HG02571 (cell line): ENCODE data around the gene NOL4.
"Not testable (repeated sequence)": the region's sequence is repeated elsewhere in the genome, so short reads cannot be mapped to it uniquely, and the experiment has no call there.

Source experiments
- ATAC-seq: cut with Tn5 transposase; IDR thresholded peaks from one replicate; pipeline ENCODE4 v1.9.1; 2021; ENCODE audit warnings: mild to moderate bottlenecking, moderate library complexity; ENCODE audit not compliant: unreplicated experiment

Gene NOL4

GRCh38 chr18:34224423-34225217, at the start of gene NOL4:
NOL4 (minus strand) TSS chr18:34224913; CDS start chr18:34223253, 1,660 bp downstream.
- no peak for ATAC-seq

- not testable (repeated sequence) for ATAC-seq
Observed at GRCh38 chr18:34266029-34266428, 41.3 kb upstream of the NOL4 start.

GRCh38 chr18:34261865-34262780, 37.4 kb upstream of the NOL4 start:
- no peak for ATAC-seq

- ATAC-seq, result no peak
Observed at GRCh38 chr18:34258176-34258575, 33.5 kb upstream of the NOL4 start.

- no peak for ATAC-seq
Observed at GRCh38 chr18:34251919-34252318, 27.2 kb upstream of the NOL4 start.

- ATAC-seq, result no peak
Observed at GRCh38 chr18:34248727-34249126, 24.0 kb upstream of the NOL4 start.

- no peak for ATAC-seq
Observed at GRCh38 chr18:34242739-34243138, 18.0 kb upstream of the NOL4 start.

- ATAC-seq, result not testable (repeated sequence)
Observed at GRCh38 chr18:34233781-34234388, 9.2 kb upstream of the NOL4 start.

GRCh38 chr18:34225218-34225553, 473 bp upstream of the NOL4 start:
- no peak for ATAC-seq

GRCh38 chr18:34223893-34224422, 755 bp downstream of the NOL4 start:
- no peak for ATAC-seq

- no peak for ATAC-seq
Observed at GRCh38 chr18:34223164-34223892, 1.4 kb downstream of the NOL4 start.

- peak; percentile 58 for ATAC-seq
Observed at GRCh38 chr18:34222307-34223163, 2.2 kb downstream of the NOL4 start.

- peak; percentile 19 for ATAC-seq
Observed at GRCh38 chr18:34221971-34222306, 2.8 kb downstream of the NOL4 start.

- no peak for ATAC-seq
Observed at GRCh38 chr18:34220081-34220815, 4.5 kb downstream of the NOL4 start.

GRCh38 chr18:34219651-34220050, 5.1 kb downstream of the NOL4 start:
- ATAC-seq, result no peak

- no peak for ATAC-seq
Observed at GRCh38 chr18:34212511-34212910, 12.2 kb downstream of the NOL4 start.

GRCh38 chr18:34207344-34207851, 17.3 kb downstream of the NOL4 start:
- no peak for ATAC-seq

- no peak for ATAC-seq
Observed at GRCh38 chr18:34203866-34204265, 20.8 kb downstream of the NOL4 start.

- no peak for ATAC-seq
Observed at GRCh38 chr18:34196256-34196655, 28.5 kb downstream of the NOL4 start.
